C4-2B (cell line): ENCODE data around the gene FHDC1.

ENCODE experiments used
- ZFX ChIP-seq: fragments of 450-650 bp; IDR thresholded peaks from 2 replicates; pipeline ENCODE4 v1.6.1; 2017
- TF ChIP-seq, protein P1 (sequence below): fragments of 450-650 bp; conservative IDR thresholded peaks from 2 replicates; pipeline ENCODE4 v1.5.1; 2017; ENCODE audit warnings: mild to moderate bottlenecking

GRCh38 chr4:152974468-152975379 is 38.6 kb downstream of the FHDC1 start:
- TF ChIP-seq, protein P1, sequence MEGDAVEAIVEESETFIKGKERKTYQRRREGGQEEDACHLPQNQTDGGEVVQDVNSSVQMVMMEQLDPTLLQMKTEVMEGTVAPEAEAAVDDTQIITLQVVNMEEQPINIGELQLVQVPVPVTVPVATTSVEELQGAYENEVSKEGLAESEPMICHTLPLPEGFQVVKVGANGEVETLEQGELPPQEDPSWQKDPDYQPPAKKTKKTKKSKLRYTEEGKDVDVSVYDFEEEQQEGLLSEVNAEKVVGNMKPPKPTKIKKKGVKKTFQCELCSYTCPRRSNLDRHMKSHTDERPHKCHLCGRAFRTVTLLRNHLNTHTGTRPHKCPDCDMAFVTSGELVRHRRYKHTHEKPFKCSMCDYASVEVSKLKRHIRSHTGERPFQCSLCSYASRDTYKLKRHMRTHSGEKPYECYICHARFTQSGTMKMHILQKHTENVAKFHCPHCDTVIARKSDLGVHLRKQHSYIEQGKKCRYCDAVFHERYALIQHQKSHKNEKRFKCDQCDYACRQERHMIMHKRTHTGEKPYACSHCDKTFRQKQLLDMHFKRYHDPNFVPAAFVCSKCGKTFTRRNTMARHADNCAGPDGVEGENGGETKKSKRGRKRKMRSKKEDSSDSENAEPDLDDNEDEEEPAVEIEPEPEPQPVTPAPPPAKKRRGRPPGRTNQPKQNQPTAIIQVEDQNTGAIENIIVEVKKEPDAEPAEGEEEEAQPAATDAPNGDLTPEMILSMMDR: no peak
- TF ChIP-seq ZFX: no peak
